GM18907 (cell line): Measurements from ENCODE around the gene GPATCH8.

Source experiments
- ATAC-seq: cut with Tn5 transposase; IDR thresholded peaks from one replicate; pipeline ENCODE4 v1.9.1; 2021; ENCODE audit warnings: mild to moderate bottlenecking, moderate library complexity; ENCODE audit not compliant: unreplicated experiment

GPATCH8 gene

DNA sequence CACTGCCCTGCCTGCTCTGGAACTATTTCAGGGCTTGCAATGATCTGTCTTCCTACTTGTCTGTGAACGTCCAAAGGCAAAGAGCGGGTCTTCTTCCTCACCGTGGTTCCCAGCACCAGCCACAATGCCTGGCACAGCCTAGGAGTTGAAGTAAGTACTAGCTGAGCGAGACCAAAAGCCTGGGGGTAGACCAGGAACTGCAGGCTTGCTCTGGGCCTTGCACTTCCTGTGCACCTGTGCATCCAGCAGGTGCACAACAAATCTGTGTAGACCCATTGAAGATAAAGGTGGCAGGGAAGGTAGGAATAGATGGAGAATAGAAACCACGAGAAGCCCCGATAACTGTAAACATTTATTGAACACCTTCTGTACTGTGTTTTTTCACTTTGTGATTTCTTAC lies 144.2 kb downstream of the GPATCH8 start:
- ATAC-seq: no peak

DNA sequence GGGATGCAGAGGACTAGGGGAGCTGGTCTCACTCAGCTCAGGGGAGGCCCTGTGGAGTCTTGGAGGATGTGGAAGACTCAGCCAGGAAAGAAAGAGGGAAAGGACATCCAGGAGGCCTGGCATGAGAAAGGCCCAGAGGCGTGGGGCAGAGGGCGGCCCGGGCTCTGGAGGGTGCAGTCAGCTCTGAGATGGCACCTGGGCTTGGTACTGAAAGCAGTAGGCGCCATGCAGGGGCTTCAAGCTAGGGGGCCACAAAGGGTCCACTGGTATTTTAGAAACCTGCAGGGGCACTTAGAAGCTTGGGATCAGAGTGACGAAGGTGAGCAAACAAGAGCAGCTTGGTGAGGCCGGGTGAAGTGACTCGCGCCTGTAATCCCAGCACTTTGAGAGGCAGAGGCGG lies 145.1 kb downstream of the GPATCH8 start:
- ATAC-seq: no peak

DNA sequence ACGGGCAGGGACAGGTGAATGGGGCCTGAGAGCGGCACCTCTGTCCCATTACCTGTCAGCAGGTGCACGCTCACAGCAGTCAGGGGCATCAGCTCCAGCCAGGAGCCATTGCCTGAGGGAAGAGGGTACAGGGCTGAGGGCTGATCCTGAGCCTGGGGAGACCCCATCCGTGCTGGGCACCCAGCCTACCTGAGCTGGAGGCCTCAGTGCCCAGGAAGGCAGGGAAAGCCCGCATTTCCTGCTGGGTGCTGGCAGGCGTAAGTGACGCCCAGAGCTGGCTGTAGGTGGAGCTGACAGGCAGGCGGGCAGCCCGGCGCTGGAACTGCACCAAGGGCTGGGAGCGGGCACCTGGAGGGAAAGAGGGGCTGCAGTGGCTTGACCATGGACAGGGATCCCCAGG lies 147.0 kb downstream of the GPATCH8 start:
- ATAC-seq: no peak

DNA sequence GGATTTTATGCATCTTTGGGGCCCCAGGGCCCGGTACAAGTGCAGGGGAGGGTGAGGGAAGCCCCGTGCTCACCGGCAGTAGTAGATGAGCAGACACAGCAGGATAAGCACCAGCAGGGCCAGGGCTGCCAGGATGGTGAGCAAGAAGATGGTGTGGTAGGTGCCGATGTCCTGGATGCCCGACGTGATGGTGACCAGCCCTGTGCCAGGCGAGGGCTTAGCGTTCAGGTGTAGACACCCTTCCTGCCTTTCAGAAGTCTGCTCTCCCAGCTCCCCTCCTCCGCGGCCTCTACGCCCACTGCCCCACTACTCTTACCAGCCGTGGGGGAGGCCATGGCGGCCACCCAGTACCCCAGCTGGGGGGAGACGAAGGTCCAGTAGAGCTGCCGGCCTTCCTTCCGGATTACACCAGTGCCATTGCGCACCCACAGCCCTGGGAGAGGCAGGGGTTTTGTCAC lies 147.5 kb downstream of the GPATCH8 start:
- no peak for ATAC-seq

DNA sequence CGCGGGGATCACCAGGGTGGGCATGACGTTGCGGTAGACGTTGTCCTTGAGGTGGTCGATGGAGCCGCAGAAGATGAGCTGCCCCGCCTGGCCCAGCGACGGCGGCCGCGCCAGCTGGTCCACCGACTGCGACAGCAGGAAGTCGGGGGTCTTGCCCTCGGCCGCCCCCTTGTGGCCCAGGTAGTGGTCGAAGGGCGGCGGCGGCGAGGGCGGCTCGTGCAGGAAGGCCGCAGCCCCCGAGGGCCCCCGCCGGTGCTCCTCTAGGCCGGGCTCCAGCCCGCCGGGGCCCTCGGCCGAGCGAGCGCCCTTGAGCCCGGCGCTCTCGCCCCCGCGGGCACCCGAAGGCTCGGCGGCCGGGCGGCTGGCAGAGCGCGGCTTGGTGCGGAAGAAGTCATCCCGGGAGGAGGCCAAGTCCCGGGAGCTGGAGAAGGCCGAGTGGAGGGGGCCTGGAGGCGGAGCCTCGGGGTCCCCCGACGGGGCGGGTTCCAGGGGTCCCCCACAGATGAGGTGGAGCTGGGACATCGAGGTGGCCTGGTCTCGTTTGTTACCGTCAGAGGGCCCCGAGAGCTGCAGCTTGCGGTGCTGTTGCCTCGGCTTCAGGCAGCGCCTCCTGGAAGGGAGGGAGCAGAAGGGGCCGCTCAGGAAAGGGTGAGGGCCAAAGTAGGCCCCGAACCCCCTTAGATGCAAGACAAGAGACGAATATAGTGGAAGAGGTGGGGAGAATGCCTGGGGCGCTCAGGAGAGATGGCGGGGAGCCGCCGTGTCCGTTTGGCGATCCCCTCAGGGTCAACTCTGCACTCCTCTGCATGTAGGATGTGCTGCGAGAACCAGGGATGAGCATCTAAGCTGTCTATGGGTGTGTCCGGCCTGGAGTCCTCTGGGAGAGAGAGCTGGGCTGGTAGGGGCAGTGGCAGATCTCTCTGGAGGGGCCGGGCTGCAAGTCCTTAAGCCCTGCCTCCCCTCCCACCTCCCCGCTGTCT lies 148.3 kb downstream of the GPATCH8 start:
- no peak for ATAC-seq

DNA sequence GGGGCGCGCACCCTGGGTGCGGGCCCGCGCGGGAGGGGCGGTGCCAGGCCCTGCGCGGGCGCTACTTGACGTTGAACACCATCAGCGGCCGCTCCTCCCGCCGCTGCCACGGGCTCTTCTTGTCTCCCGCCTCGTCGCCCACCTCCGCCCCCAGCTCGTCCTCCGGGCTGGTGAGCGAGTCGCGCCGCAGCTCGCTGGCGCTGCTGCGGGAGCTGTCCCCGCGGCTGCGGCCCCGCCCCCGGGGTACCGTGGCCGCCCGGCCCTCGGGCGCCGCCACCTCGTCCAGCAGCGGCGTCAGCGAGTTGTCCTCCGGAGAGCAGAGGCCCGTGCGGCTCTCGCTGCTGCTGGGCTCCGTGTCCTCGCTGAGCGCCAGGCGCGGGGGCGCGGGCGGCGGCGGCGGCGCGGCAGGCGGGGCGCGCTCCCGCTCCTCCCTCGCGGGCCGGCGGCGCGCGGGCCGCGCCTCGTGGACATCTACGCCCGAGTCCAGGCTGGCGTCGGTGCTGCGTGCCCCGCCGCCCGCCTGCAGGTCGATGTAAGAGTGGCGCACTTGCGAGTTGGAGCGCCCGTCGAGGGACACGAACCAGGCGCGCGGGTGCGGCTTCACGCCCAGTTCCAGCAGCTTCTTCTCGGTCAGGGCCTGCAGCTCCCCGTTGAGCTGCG lies 149.4 kb downstream of the GPATCH8 start:
- no peak for ATAC-seq

DNA sequence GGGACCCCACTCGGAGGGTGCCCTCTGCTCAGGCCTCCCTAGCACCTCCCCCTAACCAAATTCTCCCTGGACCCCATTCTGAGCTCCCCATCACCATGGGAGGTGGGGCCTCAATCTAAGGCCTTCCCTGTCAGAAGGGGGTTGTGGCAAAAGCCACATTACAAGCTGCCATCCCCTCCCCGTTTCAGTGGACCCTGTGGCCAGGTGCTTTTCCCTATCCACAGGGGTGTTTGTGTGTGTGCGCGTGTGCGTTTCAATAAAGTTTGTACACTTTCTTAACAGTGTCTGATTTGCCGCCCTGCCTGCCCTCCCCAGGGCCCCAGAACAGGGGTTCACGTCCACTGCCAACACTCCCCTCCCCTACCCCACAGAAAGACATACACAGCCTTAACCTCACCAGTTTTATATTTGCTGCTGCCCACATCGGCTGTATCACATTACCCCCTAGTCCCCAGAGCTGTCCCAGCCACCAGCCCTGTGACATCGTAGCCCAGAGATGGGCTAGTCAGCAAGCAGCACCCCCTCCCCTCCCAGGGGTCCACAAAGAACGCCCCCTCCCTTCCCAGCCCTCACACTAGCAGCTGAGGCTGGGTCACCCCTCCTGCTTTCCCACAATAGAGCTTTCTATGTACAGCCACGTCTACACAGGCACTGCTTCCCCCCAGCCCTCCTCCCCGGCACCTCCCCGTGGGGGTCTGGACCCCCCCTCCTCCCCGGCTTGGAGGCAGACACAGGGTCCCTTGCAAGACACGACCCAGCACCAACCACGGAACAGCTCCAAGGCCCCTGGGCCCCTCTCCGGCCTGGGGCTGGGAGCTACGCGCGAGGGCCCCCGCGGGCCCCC lies 150.2 kb downstream of the GPATCH8 start:
- ATAC-seq: no peak

DNA sequence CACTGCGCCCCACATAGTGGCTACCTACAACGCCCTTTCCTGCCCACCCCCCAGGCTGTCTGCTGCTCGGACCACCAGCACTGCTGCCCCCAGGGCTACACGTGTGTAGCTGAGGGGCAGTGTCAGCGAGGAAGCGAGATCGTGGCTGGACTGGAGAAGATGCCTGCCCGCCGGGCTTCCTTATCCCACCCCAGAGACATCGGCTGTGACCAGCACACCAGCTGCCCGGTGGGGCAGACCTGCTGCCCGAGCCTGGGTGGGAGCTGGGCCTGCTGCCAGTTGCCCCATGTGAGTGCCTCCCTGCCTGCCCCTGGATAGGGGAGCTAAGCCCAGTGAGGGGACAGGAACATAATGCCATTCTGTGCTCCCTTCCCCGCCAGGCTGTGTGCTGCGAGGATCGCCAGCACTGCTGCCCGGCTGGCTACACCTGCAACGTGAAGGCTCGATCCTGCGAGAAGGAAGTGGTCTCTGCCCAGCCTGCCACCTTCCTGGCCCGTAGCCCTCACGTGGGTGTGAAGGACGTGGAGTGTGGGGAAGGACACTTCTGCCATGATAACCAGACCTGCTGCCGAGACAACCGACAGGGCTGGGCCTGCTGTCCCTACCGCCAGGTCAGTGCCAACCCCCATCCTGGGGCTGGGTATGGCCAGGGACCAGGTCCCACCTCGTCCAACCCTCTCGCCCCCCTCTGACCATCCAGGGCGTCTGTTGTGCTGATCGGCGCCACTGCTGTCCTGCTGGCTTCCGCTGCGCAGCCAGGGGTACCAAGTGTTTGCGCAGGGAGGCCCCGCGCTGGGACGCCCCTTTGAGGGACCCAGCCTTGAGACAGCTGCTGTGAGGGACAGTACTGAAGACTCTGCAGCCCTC lies 151.0 kb downstream of the GPATCH8 start:
- ATAC-seq: no peak

DNA sequence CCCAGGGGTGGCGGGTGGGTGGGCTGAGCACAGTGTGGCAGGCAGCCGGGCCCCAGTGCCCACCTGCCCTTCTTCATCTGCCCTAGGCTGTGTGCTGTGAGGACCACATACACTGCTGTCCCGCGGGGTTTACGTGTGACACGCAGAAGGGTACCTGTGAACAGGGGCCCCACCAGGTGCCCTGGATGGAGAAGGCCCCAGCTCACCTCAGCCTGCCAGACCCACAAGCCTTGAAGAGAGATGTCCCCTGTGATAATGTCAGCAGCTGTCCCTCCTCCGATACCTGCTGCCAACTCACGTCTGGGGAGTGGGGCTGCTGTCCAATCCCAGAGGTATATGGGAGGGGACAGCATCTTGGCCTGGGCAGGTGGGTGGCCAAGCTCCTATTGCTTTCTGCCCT lies 151.7 kb downstream of the GPATCH8 start:
- no peak for ATAC-seq

DNA sequence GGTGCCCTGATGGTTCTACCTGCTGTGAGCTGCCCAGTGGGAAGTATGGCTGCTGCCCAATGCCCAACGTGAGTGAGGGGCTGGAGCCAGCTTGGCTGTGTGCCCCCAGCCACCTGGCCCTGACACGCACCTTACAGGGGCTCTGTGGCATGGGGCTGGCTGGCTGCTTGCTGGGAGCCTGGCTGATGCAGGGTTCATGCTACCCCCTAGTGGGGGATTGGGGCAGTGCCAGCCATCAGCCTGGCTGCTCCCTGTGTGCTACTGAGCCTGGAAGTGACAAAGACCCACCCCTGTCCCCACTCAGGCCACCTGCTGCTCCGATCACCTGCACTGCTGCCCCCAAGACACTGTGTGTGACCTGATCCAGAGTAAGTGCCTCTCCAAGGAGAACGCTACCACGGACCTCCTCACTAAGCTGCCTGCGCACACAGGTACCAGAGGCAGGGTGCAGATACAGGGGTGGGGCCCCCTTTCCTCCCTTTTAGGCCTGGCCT lies 152.4 kb downstream of the GPATCH8 start:
- ATAC-seq: no peak

DNA sequence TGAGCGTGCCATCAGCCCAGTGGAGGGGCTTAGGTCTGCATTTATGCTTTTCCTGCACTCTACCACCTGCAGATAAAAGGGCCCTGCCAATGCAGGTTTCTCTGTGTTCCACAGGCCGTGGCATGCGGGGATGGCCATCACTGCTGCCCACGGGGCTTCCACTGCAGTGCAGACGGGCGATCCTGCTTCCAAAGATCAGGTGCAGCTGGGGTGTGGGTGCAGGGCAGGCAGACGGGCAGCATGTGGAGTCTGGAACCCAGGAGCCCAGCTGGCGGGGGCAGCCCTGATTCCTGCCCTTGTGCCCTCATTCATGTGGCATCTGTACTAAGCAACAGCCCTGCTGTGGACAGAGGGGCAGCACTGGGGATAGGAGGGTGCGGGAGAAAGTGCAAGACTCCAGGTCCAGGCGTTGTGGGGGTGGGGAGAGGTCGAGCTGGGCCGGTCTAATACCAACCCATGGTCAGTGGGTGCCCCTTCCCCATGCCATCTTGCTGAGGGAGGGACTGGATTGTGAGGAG lies 153.6 kb downstream of the GPATCH8 start:
- ATAC-seq: no peak

DNA sequence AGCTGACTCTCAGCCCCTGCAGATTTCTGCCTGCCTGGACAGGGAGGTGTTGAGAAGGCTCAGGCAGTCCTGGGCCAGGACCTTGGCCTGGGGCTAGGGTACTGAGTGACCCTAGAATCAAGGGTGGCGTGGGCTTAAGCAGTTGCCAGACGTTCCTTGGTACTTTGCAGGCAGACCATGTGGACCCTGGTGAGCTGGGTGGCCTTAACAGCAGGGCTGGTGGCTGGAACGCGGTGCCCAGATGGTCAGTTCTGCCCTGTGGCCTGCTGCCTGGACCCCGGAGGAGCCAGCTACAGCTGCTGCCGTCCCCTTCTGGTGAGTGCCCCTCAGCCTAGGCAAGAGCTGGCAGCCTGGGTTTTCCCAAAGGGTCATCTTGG lies 154.2 kb downstream of the GPATCH8 start:
- ATAC-seq: no peak

DNA sequence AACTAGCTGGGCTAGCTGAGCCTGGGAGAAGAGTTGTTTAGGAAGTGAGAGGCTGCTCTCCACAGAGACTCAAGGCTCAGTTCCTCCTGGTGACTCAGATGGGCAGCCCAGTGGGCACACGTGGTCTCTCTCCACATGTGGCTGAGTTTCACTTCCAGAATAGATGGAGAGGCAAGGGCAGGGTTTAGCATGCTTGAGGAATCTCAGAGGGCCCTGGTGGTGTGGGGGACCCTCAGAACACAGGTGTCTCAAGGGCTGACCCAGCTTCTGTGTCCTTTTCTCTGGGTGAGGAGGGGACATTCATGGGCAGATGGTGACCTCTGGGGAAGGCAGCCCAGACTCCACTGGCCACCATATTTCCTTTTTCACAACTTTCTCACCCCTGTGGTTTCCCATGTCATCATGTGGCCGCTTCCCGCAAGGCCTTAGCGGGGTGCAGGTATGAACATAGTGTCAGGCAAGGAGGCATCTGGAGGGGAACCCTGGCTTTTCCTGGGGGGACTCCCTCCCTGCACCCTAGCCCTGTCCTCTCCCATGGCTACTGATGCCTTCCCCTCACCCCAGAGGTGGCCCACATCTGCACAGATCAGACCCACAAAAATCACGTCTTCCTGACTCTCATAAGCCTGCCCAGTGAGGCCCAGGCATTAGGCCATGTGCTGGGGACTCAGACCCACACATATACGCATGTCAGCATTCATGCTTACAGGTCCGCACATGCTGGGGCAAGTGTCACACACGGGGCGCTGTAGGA lies 154.8 kb downstream of the GPATCH8 start:
- ATAC-seq: peak; percentile 38
